Stomach (tissue), 4 donors: ENCODE results near the gene NFATC2.

Experiments used
- CTCF ChIP-seq, 7 experiments: fragments of 450-650 bp in 4 of 7; fragments of 200-600 bp in 3 of 7; sonication (generic) in 3 of 7; IDR thresholded peaks; one replicate each; pipeline ENCODE4 v1.5.1; 2016 to 2019; ENCODE audit warnings: antibody characterized with exemption in 7 of 7, control low read depth in 2 of 7, mild to moderate bottlenecking in 1 of 7
- POLR2A ChIP-seq, 4 donors: fragments of 450-650 bp; IDR thresholded peaks; one replicate each; pipeline ENCODE4 v1.6.1; 2016; ENCODE audit warnings: antibody characterized with exemption in 4 of 4, control low read depth in 2 of 4, mild to moderate bottlenecking in 1 of 4, moderate library complexity in 1 of 4

GRCh38 chr20:51340451-51340840 lies 202.1 kb downstream of the NFATC2 start:
- TF ChIP-seq CTCF (IDR thresholded peaks at IDR 0.05) (no peak), POLR2A (IDR thresholded peaks at IDR 0.05) (no peak)
